NCI-H1436 (cell line): Measurements from ENCODE around the gene ARF5.

Source experiments
- DNase-seq: peaks from one replicate; lab custom pipeline; 2025; lab: John Stamatoyannopoulos, UW

ARF5 gene

GRCh38 chr7:127588697-127589482 lies 679 bp downstream of the ARF5 start:
- DNase-seq, result peak; percentile 28

- no peak for DNase-seq
Observed at GRCh38 chr7:127589896-127590295, 1.7 kb downstream of the ARF5 start.

GRCh38 chr7:127591189-127591588 lies 3.0 kb downstream of the ARF5 start:
- DNase-seq, result no peak

- no peak for DNase-seq
Observed at GRCh38 chr7:127591591-127591990, 3.4 kb downstream of the ARF5 start.

- DNase-seq, result no peak
Observed at GRCh38 chr7:127592550-127592949, 4.3 kb downstream of the ARF5 start.

GRCh38 chr7:127594490-127594889 lies 6.3 kb downstream of the ARF5 start:
- no peak for DNase-seq

- DNase-seq, result no peak
Observed at GRCh38 chr7:127595737-127596136, 7.5 kb downstream of the ARF5 start.

- no peak for DNase-seq
Observed at GRCh38 chr7:127598318-127598717, 10.1 kb downstream of the ARF5 start.

GRCh38 chr7:127600885-127601284 lies 12.7 kb downstream of the ARF5 start:
- no peak for DNase-seq

- no peak for DNase-seq
Observed at GRCh38 chr7:127608446-127608845, 20.2 kb downstream of the ARF5 start.

- DNase-seq, result no peak
Observed at GRCh38 chr7:127609297-127609696, 21.1 kb downstream of the ARF5 start.

- DNase-seq, result no peak
Observed at GRCh38 chr7:127612263-127612662, 24.1 kb downstream of the ARF5 start.

GRCh38 chr7:127616724-127617123 lies 28.5 kb downstream of the ARF5 start:
- no peak for DNase-seq

- DNase-seq, result no peak
Observed at GRCh38 chr7:127618042-127618441, 29.8 kb downstream of the ARF5 start, which contains the start of gene PAX4. Gene PAX4, minus strand, starts transcription at chr7:127618142. Its CDS starts 2,214 bp downstream, at chr7:127615928.

GRCh38 chr7:127618775-127619174 lies 30.6 kb downstream of the ARF5 start:
- no peak for DNase-seq

- no peak for DNase-seq
Observed at GRCh38 chr7:127619681-127620405, 31.6 kb downstream of the ARF5 start.

- no peak for DNase-seq
Observed at GRCh38 chr7:127620406-127621233, 32.4 kb downstream of the ARF5 start.

GRCh38 chr7:127625331-127625730 lies 37.1 kb downstream of the ARF5 start:
- no peak for DNase-seq

GRCh38 chr7:127628445-127628844 lies 40.2 kb downstream of the ARF5 start:
- DNase-seq, result no peak

- DNase-seq, result peak; percentile 47
Observed at GRCh38 chr7:127629268-127629854, 41.1 kb downstream of the ARF5 start.

- no peak for DNase-seq
Observed at GRCh38 chr7:127632276-127632910, 44.2 kb downstream of the ARF5 start.
